Endometrium (tissue), 2 donors: ENCODE measurements around the gene SSRP1.
"Not testable (repeated sequence)": the region's sequence is repeated elsewhere in the genome, so short reads cannot be mapped to it uniquely, and the experiment has no call there.

Experiments used
- FAIRE-seq: peaks from 2 replicates; lab custom pipeline; 2012; peaks lifted over from hg19 to GRCh38; lab: Jason Lieb, UNC
- donor health status: control.
- donor health status: control.

The SSRP1 gene

GRCh38 chr11:57301711-57302423 lies 33.8 kb downstream of the SSRP1 start:
- FAIRE-seq = no peak

GRCh38 chr11:57300785-57301184 lies 34.9 kb downstream of the SSRP1 start:
- no peak for FAIRE-seq

GRCh38 chr11:57299150-57299737 lies 36.4 kb downstream of the SSRP1 start:
- FAIRE-seq = no peak

GRCh38 chr11:57297221-57297620 lies 38.5 kb downstream of the SSRP1 start:
- FAIRE-seq = no peak

- FAIRE-seq = not testable (repeated sequence)
These were observed 39.5 kb downstream of the SSRP1 start for GRCh38 chr11:57296205-57296604.

GRCh38 chr11:57294225-57295131 lies 41.2 kb downstream of the SSRP1 start:
- no peak for FAIRE-seq

GRCh38 chr11:57290288-57290687 lies 45.4 kb downstream of the SSRP1 start:
- no peak for FAIRE-seq

- no peak for FAIRE-seq
These were observed 46.7 kb downstream of the SSRP1 start for GRCh38 chr11:57288771-57289579.

GRCh38 chr11:57287884-57288283 lies 47.8 kb downstream of the SSRP1 start:
- no peak for FAIRE-seq

GRCh38 chr11:57283231-57283990 lies 52.3 kb downstream of the SSRP1 start:
- no peak for FAIRE-seq

- not testable (repeated sequence) for FAIRE-seq
These were observed 54.1 kb downstream of the SSRP1 start for GRCh38 chr11:57281546-57281945.

GRCh38 chr11:57279116-57279515 lies 56.6 kb downstream of the SSRP1 start:
- FAIRE-seq = no peak

GRCh38 chr11:57278721-57279095 lies 57.0 kb downstream of the SSRP1 start:
- no peak for FAIRE-seq

- FAIRE-seq = no peak
These were observed 57.6 kb downstream of the SSRP1 start for GRCh38 chr11:57277845-57278720.

- FAIRE-seq = no peak
These were observed 58.6 kb downstream of the SSRP1 start for GRCh38 chr11:57276971-57277675.

- FAIRE-seq = no peak
These were observed 59.3 kb downstream of the SSRP1 start for GRCh38 chr11:57276169-57276970.
